Common myeloid progenitor, CD34-positive (primary cell): Measurements from ENCODE around the gene EXT2. TPM values are rescaled to one million over a fixed set of nuclear protein-coding genes. Genes with fewer than 3 reads are reported as not detected.

Experiments used
- CTCF ChIA-PET: fragments of 350-600 bp; sonication (Branson Sonifier 250); formaldehyde crosslinking; loops from one replicate; lab custom pipeline; 2021; ENCODE audit warnings: antibody characterized with exemption; lab: Charles Lee
- POLR2A ChIA-PET: fragments of 350-600 bp; sonication (Branson Sonifier 250); formaldehyde crosslinking; loops from one replicate; lab custom pipeline; 2021; ENCODE audit warnings: antibody characterized with exemption; lab: Charles Lee
- DNase-seq, 3 donors: peaks; one replicate each; pipeline versions ENCODE4 v3.0.0 to v3.0.0-alpha.2; 2013
- H3K27ac ChIP-seq, 2 experiments: 1 replicate in 1 of 2; 2 replicates in 1 of 2; pipeline ENCODE4 v1.7.0; 2013; ENCODE audit warnings: inconsistent platforms in 2 of 2, low read length in 2 of 2, mild to moderate bottlenecking in 2 of 2, low read depth in 1 of 2, moderate library complexity in 1 of 2; ENCODE audit not compliant: severe bottlenecking in 2 of 2, insufficient read depth in 1 of 2, poor library complexity in 1 of 2
- H3K27me3 ChIP-seq, 5 experiments: replicated peaks in 2 of 5; 1 replicate in 3 of 5; 2 replicates in 2 of 5; pipeline versions ENCODE4 v1.6.1 to v1.7.0; 2013; ENCODE audit warnings: low read length in 4 of 5, mild to moderate bottlenecking in 2 of 5, moderate library complexity in 2 of 5, inconsistent platforms in 1 of 5; ENCODE audit not compliant: insufficient read depth in 5 of 5, control insufficient read depth in 4 of 5
- H3K36me3 ChIP-seq, 4 experiments: 1 replicate in 2 of 4; 2 replicates in 2 of 4; pipeline versions ENCODE4 v1.6.1 to v1.7.0; 2013; ENCODE audit warnings: low read length in 3 of 4, control low read depth in 1 of 4, mild to moderate bottlenecking in 1 of 4; ENCODE audit not compliant: control insufficient read depth in 4 of 4, insufficient read depth in 4 of 4
- H3K4me1 ChIP-seq, 4 experiments: 1 replicate in 3 of 4; 2 replicates in 1 of 4; pipeline versions ENCODE4 v1.6.1 to v1.7.1; 2013; ENCODE audit warnings: low read length in 3 of 4, mild to moderate bottlenecking in 3 of 4, control low read depth in 1 of 4, inconsistent platforms in 1 of 4, moderate library complexity in 1 of 4; ENCODE audit not compliant: control insufficient read depth in 4 of 4, insufficient read depth in 4 of 4; ENCODE audit errors: control extremely low read depth in 1 of 4
- H3K4me3 ChIP-seq, 7 experiments: 1 replicate in 4 of 7; 2 replicates in 3 of 7; pipeline versions ENCODE4 v1.5.1 to v1.7.0; 2013; ENCODE audit warnings: mild to moderate bottlenecking in 7 of 7, low read length in 6 of 7, moderate library complexity in 6 of 7, inconsistent platforms in 2 of 7, low read depth in 2 of 7, control low read depth in 1 of 7; ENCODE audit not compliant: insufficient read depth in 4 of 7, control insufficient read depth in 1 of 7; ENCODE audit errors: extremely low read depth in 1 of 7
- H3K9me3 ChIP-seq, 5 experiments: 1 replicate in 4 of 5; 2 replicates in 1 of 5; pipeline versions ENCODE4 v1.6.1 to v1.7.1; 2013; ENCODE audit warnings: low read length in 4 of 5, mild to moderate bottlenecking in 2 of 5, inconsistent platforms in 1 of 5, low read depth in 1 of 5, moderate library complexity in 1 of 5; ENCODE audit not compliant: control insufficient read depth in 4 of 5, insufficient read depth in 2 of 5; ENCODE audit errors: control extremely low read depth in 1 of 5
- WGBS: methylation state at CpG from one replicate; pipeline ENCODE4 v1.1.5; 2013; ENCODE audit not compliant: insufficient coverage; 5-methylcytosine and 5-hydroxymethylcytosine counted together
- polyA plus RNA-seq: library from polyadenylated mRNA; unstranded; fragments of 120-200 nt; gene quantifications from one replicate; pipeline ENCODE4 v1.2.1, GENCODE V29; 2013

Gene EXT2
- polyA plus RNA-seq = 36.0 TPM

GRCh38 chr11:44095506-44096359 lies at the start of gene EXT2:
EXT2 (plus strand) TSS chr11:44095678; CDS start chr11:44107713, 12,035 bp downstream.
- ChIA-PET CTCF (interaction anchor here (0.8 to 6.3 kb wide), 8 partner anchors 11 to 36 kb away, joined by 3 to 84 read pairs (median 10); partner anchors contain the start of gene ACCS), POLR2A (no interaction called here)
- Histone ChIP-seq H3K9me3 (no peaks in the 10 kb centered on the region), H3K4me1 (peaks cover 3 to 13% (median 8%) of the 10 kb centered on the region in 4 experiments), H3K36me3 (peaks cover 0 to 7% (median 2%) of the 10 kb centered on the region in 4 experiments), H3K4me3 (peak within 1 kb of the TSS; percentile 80 to 96 (median 86)), H3K27ac (peak within 1 kb of the TSS; percentile 7 to 68), H3K27me3 (no peaks in the 10 kb centered on the region)
- WGBS = 0% methylated on average over 66 of the region's 83 CpGs
- peak; percentile 81 to 84 (median 83) for DNase-seq

- Histone ChIP-seq H3K4me3 (no peak overlapping the region), H3K4me1 (no peaks in the 10 kb centered on the region), H3K27me3 (peaks cover 0 to 6% (median 0%) of the 10 kb centered on the region in 5 experiments), H3K27ac (no peak overlapping the region), H3K9me3 (peaks cover 0 to 4% (median 0%) of the 10 kb centered on the region in 5 experiments), H3K36me3 (no peaks in the 10 kb centered on the region)
- 100% methylated on average over 1 of the region's 2 CpGs for WGBS
- POLR2A ChIA-PET = no interaction called here
- CTCF ChIA-PET = no interaction called here
- DNase-seq = no peak
Observed at GRCh38 chr11:44046182-44046581, 49.3 kb upstream of the EXT2 start.

GRCh38 chr11:44047298-44047697 lies 48.2 kb upstream of the EXT2 start:
- Histone ChIP-seq H3K36me3 (no peaks in the 10 kb centered on the region), H3K9me3 (no peaks in the 10 kb centered on the region), H3K4me1 (no peaks in the 10 kb centered on the region), H3K4me3 (no peak overlapping the region), H3K27ac (no peak overlapping the region), H3K27me3 (peaks cover 0 to 6% (median 0%) of the 10 kb centered on the region in 5 experiments)
- CTCF ChIA-PET = no interaction called here
- DNase-seq = no peak
- POLR2A ChIA-PET = no interaction called here
- WGBS = no CpG with 5 or more reads among the region's 2 CpGs

GRCh38 chr11:44047931-44048431 lies 47.5 kb upstream of the EXT2 start, which contains the start of gene ACCSL:
ACCSL (plus strand) TSS chr11:44047981; CDS start chr11:44048037, 56 bp downstream.
- Histone ChIP-seq H3K27me3 (peaks cover 0 to 6% (median 0%) of the 10 kb centered on the region in 5 experiments), H3K27ac (no peak within 1 kb of the TSS), H3K4me1 (no peaks in the 10 kb centered on the region), H3K36me3 (no peaks in the 10 kb centered on the region), H3K9me3 (no peaks in the 10 kb centered on the region), H3K4me3 (no peak within 1 kb of the TSS)
- ChIA-PET POLR2A (no interaction called here), CTCF (no interaction called here)
- WGBS = 94% methylated on average over 12 of the region's 12 CpGs
- DNase-seq = no peak

- no peaks in the 10 kb centered on the region for H3K4me1 ChIP-seq
- DNase-seq = no peak
- H3K27me3 ChIP-seq = peaks cover 0 to 4% (median 0%) of the 10 kb centered on the region in 5 experiments
- H3K4me3 ChIP-seq = no peak overlapping the region
- 93% methylated on average over 3 of the region's 3 CpGs for WGBS
- CTCF ChIA-PET = interaction anchor here (0.7 kb wide), 1 partner anchor 14 kb away, joined by 5 read pairs; no protein-coding TSS in a partner anchor
- POLR2A ChIA-PET = no interaction called here
- no peaks in the 10 kb centered on the region for H3K36me3 ChIP-seq
- no peaks in the 10 kb centered on the region for H3K9me3 ChIP-seq
- no peak overlapping the region for H3K27ac ChIP-seq
Observed at GRCh38 chr11:44049832-44050231, 45.6 kb upstream of the EXT2 start.

- Histone ChIP-seq H3K27me3 (peaks cover 0 to 2% (median 0%) of the 10 kb centered on the region in 5 experiments), H3K36me3 (no peaks in the 10 kb centered on the region), H3K9me3 (no peaks in the 10 kb centered on the region), H3K27ac (no peak overlapping the region), H3K4me1 (no peaks in the 10 kb centered on the region), H3K4me3 (no peak overlapping the region)
- POLR2A ChIA-PET = no interaction called here
- 100% methylated on average over 4 of the region's 4 CpGs for WGBS
- DNase-seq = no peak
- CTCF ChIA-PET = no interaction called here
Observed at GRCh38 chr11:44051171-44051570, 44.3 kb upstream of the EXT2 start.

GRCh38 chr11:44057340-44057739 lies 38.1 kb upstream of the EXT2 start:
- Histone ChIP-seq H3K4me3 (no peak overlapping the region), H3K36me3 (no peaks in the 10 kb centered on the region), H3K9me3 (no peaks in the 10 kb centered on the region), H3K4me1 (no peaks in the 10 kb centered on the region), H3K27ac (no peak overlapping the region), H3K27me3 (no peaks in the 10 kb centered on the region)
- 96% methylated on average over 3 of the region's 6 CpGs for whole genome bisulfite sequencing
- ChIA-PET POLR2A (no interaction called here), CTCF (interaction anchor here (0.7 to 2.0 kb wide), 5 partner anchors 8 to 168 kb away, joined by 3 to 7 read pairs (median 3); partner anchors contain the start of gene ACCS)
- no peak for DNase-seq
